GM19324 (cell line): ENCODE measurements around the gene LHX4.
"Not testable (repeated sequence)": the region's sequence is repeated elsewhere in the genome, so short reads cannot be mapped to it uniquely, and the experiment has no call there.

Experiments used
- ATAC-seq: cut with Tn5 transposase; IDR thresholded peaks from one replicate; pipeline ENCODE4 v1.9.1; 2021; ENCODE audit warnings: mild to moderate bottlenecking, moderate library complexity; ENCODE audit not compliant: unreplicated experiment, low FRiP score

The LHX4 gene

GRCh38 chr1:180196436-180197003 is 33.5 kb upstream of the LHX4 start:
- ATAC-seq: no peak

GRCh38 chr1:180197231-180197630 is 32.8 kb upstream of the LHX4 start:
- ATAC-seq: no peak

GRCh38 chr1:180198196-180198595 is 31.9 kb upstream of the LHX4 start:
- ATAC-seq: no peak

GRCh38 chr1:180198611-180199010 is 31.5 kb upstream of the LHX4 start:
- no peak for ATAC-seq

GRCh38 chr1:180199018-180199417 is 31.0 kb upstream of the LHX4 start:
- no peak for ATAC-seq

- ATAC-seq: no peak
Measured at GRCh38 chr1:180201451-180202200, 28.4 kb upstream of the LHX4 start.

- ATAC-seq: not testable (repeated sequence)
Measured at GRCh38 chr1:180202588-180202987, 27.5 kb upstream of the LHX4 start.

GRCh38 chr1:180204231-180204630 is 25.8 kb upstream of the LHX4 start:
- ATAC-seq: no peak

GRCh38 chr1:180206581-180206980 is 23.5 kb upstream of the LHX4 start:
- ATAC-seq: no peak

- no peak for ATAC-seq
Measured at GRCh38 chr1:180208264-180208663, 21.8 kb upstream of the LHX4 start.

GRCh38 chr1:180210008-180210620 is 19.9 kb upstream of the LHX4 start:
- no peak for ATAC-seq

GRCh38 chr1:180211156-180211859 is 18.8 kb upstream of the LHX4 start:
- ATAC-seq: no peak

GRCh38 chr1:180211860-180212229 is 18.2 kb upstream of the LHX4 start:
- ATAC-seq: no peak

- ATAC-seq: no peak
Measured at GRCh38 chr1:180213401-180214170, 16.5 kb upstream of the LHX4 start.

- ATAC-seq: no peak
Measured at GRCh38 chr1:180215856-180216625, 14.0 kb upstream of the LHX4 start.

GRCh38 chr1:180217006-180217405 is 13.1 kb upstream of the LHX4 start:
- no peak for ATAC-seq

- no peak for ATAC-seq
Measured at GRCh38 chr1:180218806-180219765, 11.0 kb upstream of the LHX4 start.

GRCh38 chr1:180219776-180220175 is 10.3 kb upstream of the LHX4 start:
- no peak for ATAC-seq

- no peak for ATAC-seq
Measured at GRCh38 chr1:180221462-180221861, 8.6 kb upstream of the LHX4 start.
